CD14-positive monocyte (primary cell): ENCODE measurements around the gene SLC6A18. TPM values are rescaled to one million over a fixed set of nuclear protein-coding genes. Genes with fewer than 3 reads are reported as not detected.

ENCODE experiments used
- DNase-seq, 3 donors: peaks; one replicate each; pipeline ENCODE4 v3.0.0-alpha.2; 2011 to 2022
- H2AFZ ChIP-seq: 2 replicates; pipeline ENCODE4 v1.6.0; 2012; ENCODE audit warnings: mild to moderate bottlenecking, low read depth, low read length, inconsistent platforms; ENCODE audit not compliant: insufficient read depth, poor library complexity, severe bottlenecking
- H3K27ac ChIP-seq, 2 donors: 1 replicate in 1 of 2; 2 replicates in 1 of 2; pipeline ENCODE4 v1.5.1; 2012 to 2013; ENCODE audit warnings: low read length in 2 of 2, control low read depth in 1 of 2, inconsistent platforms in 1 of 2, low read depth in 1 of 2, mild to moderate bottlenecking in 1 of 2
- H3K27me3 ChIP-seq, 2 donors: one replicate each; pipeline versions ENCODE4 v1.6.0 to v1.6.1; 2011 to 2013; ENCODE audit warnings: low read length in 2 of 2; ENCODE audit not compliant: control insufficient read depth in 2 of 2, insufficient read depth in 2 of 2
- H3K36me3 ChIP-seq, 2 donors: replicated peaks in 1 of 2; 1 replicate in 1 of 2; 2 replicates in 1 of 2; pipeline versions ENCODE4 v1.5.1 to v1.6.1; 2012 to 2013; ENCODE audit warnings: low read length in 2 of 2, control low read depth in 1 of 2, inconsistent platforms in 1 of 2, mild to moderate bottlenecking in 1 of 2; ENCODE audit not compliant: insufficient read depth in 2 of 2, control insufficient read depth in 1 of 2
- H3K4me1 ChIP-seq, 2 donors: 1 replicate in 1 of 2; 2 replicates in 1 of 2; pipeline versions ENCODE4 v1.5.1 to v1.6.1; 2012 to 2013; ENCODE audit warnings: low read length in 2 of 2, control low read depth in 1 of 2, inconsistent platforms in 1 of 2, mild to moderate bottlenecking in 1 of 2, moderate library complexity in 1 of 2; ENCODE audit not compliant: insufficient read depth in 2 of 2, control insufficient read depth in 1 of 2
- H3K4me2 ChIP-seq: replicated peaks from 2 replicates; pipeline ENCODE3; 2012; ENCODE audit warnings: low read length, moderate library complexity, mild to moderate bottlenecking; ENCODE audit not compliant: poor library complexity, severe bottlenecking; ENCODE audit errors: extremely low read depth
- H3K4me3 ChIP-seq, 3 experiments: fragments of 200-600 bp in 1 of 3; sonication (generic) in 1 of 3; replicated peaks in 1 of 3; 1 replicate in 2 of 3; 2 replicates in 1 of 3; pipeline ENCODE4 v1.5.1; 2011 to 2013; ENCODE audit warnings: low read length in 3 of 3, mild to moderate bottlenecking in 3 of 3, control low read depth in 2 of 3, low read depth in 2 of 3, inconsistent platforms in 1 of 3, moderate library complexity in 1 of 3
- H3K79me2 ChIP-seq: 2 replicates; pipeline ENCODE4 v1.6.0; 2012; ENCODE audit warnings: mild to moderate bottlenecking, control low read depth, inconsistent platforms, low read length, moderate library complexity; ENCODE audit not compliant: insufficient read depth
- H3K9ac ChIP-seq: 2 replicates; pipeline ENCODE4 v1.6.0; 2017; ENCODE audit warnings: low read length, mild to moderate bottlenecking; ENCODE audit not compliant: insufficient read depth, poor library complexity, severe bottlenecking
- H3K9me3 ChIP-seq, 2 donors: replicated peaks in 1 of 2; 1 replicate in 1 of 2; 2 replicates in 1 of 2; pipeline versions ENCODE4 v1.5.1 to v1.6.1; 2012 to 2013; ENCODE audit warnings: low read length in 2 of 2, control low read depth in 1 of 2; ENCODE audit not compliant: control insufficient read depth in 1 of 2, insufficient read depth in 1 of 2
- H4K20me1 ChIP-seq: 2 replicates; pipeline ENCODE4 v1.6.0; 2012; ENCODE audit warnings: mild to moderate bottlenecking, low read length, control low read depth, moderate library complexity; ENCODE audit not compliant: insufficient read depth
- H3K27ac Mint-ChIP-seq, 7 donors: one replicate each; pipeline ENCODE4 v1.8.0; 2020; ENCODE audit warnings: mild to moderate bottlenecking in 7 of 7, mixed read lengths in 7 of 7, moderate library complexity in 6 of 7, inconsistent platforms in 2 of 7
- H3K27me3 Mint-ChIP-seq, 3 donors: one replicate each; pipeline ENCODE4 v1.8.0; 2021 to 2022; ENCODE audit warnings: low read depth in 3 of 3, mild to moderate bottlenecking in 3 of 3, mixed read lengths in 3 of 3, moderate library complexity in 3 of 3, inconsistent platforms in 1 of 3
- H3K36me3 Mint-ChIP-seq, 2 donors: one replicate each; pipeline ENCODE4 v1.8.0; 2020; ENCODE audit warnings: mixed read lengths in 2 of 2, inconsistent platforms in 1 of 2, mild to moderate bottlenecking in 1 of 2
- H3K4me1 Mint-ChIP-seq: one replicate; pipeline ENCODE4 v1.8.0; 2020; ENCODE audit warnings: mild to moderate bottlenecking, mixed read lengths
- H3K4me3 Mint-ChIP-seq, 2 donors: one replicate each; pipeline ENCODE4 v1.8.0; 2020; ENCODE audit warnings: mild to moderate bottlenecking in 2 of 2, mixed read lengths in 2 of 2, moderate library complexity in 1 of 2
- H3K9me3 Mint-ChIP-seq, 7 donors: one replicate each; pipeline ENCODE4 v1.8.0; 2020 to 2022; ENCODE audit warnings: mixed read lengths in 7 of 7, mild to moderate bottlenecking in 6 of 7, moderate library complexity in 6 of 7, inconsistent platforms in 2 of 7
- WGBS: methylation state at CpG from one replicate; pipeline ENCODE4 v1.1.5; 2013; ENCODE audit warnings: missing lambda C conversion rate; ENCODE audit not compliant: insufficient coverage; 5-methylcytosine and 5-hydroxymethylcytosine counted together
- intact Hi-C, 2 donors: fragments of 100-400 bp; cut with micrococcal nuclease; formaldehyde crosslinking; loops; one replicate each; pipeline versions ENCODE4 v1.15.0 to v1.15.1; 2023
- polyA plus RNA-seq, 3 donors: library from polyadenylated mRNA; depleted of rRNA in 1 of 3; unstranded in 2 of 3; stranded (reverse) in 1 of 3; fragments of 300-500 nt in 2 of 3; fragments of >200 nt in 1 of 3; fragmentation: Illumina TruSeq in 2 of 3; gene quantifications; 1 replicate in 2 of 3; 2 replicates in 1 of 3; pipeline ENCODE4 v1.2.3, GENCODE V29; 2012 to 2021
- TF ChIP-seq, protein P1 (sequence below): fragments of 200-600 bp; IDR thresholded peaks from one replicate; pipeline ENCODE4 v1.8.0; 2022; ENCODE audit warnings: antibody characterized with exemption, mild to moderate bottlenecking

Gene SLC6A18
- polyA plus RNA-seq, 3 donors, result not detected

DNA sequence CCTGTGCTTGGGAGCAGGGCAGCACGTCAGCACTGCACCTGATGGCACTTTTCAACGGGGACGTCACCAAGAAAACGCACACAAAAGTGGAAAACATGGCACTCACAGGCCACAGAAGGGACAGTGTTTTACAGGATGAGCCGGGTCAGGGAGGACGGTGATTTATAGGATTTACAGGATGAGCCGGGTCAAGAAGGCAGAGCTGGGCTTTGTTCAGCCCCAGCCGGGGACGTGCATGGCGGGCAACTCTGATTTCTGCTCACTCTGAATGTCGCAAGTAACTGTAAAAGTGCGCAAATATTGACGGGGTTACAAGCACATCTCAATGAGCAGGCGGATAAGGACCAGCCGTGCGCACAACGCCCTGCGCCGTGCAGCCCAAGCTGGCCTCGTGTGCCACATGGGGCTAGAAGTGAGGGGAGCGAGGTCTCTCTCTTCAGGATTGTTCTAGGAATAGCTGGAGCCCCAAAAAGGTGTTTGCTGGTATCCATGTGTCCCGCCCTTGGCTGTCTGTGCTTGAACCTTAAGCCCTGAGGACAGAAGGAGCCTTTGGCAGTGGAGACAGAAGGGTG, 16.4 kb downstream of the SLC6A18 start:
- no peak overlapping the region for H2AFZ ChIP-seq
- no peaks in the 10 kb centered on the region for H3K36me3 ChIP-seq
- H3K27me3 Mint-ChIP-seq, result peaks cover 2 to 19% (median 8%) of the 10 kb centered on the region in 3 donors
- no peaks in the 10 kb centered on the region for H3K79me2 ChIP-seq
- H3K27ac Mint-ChIP-seq, result no peak overlapping the region
- no peak overlapping the region for H3K4me3 ChIP-seq
- TF ChIP-seq, protein P1, sequence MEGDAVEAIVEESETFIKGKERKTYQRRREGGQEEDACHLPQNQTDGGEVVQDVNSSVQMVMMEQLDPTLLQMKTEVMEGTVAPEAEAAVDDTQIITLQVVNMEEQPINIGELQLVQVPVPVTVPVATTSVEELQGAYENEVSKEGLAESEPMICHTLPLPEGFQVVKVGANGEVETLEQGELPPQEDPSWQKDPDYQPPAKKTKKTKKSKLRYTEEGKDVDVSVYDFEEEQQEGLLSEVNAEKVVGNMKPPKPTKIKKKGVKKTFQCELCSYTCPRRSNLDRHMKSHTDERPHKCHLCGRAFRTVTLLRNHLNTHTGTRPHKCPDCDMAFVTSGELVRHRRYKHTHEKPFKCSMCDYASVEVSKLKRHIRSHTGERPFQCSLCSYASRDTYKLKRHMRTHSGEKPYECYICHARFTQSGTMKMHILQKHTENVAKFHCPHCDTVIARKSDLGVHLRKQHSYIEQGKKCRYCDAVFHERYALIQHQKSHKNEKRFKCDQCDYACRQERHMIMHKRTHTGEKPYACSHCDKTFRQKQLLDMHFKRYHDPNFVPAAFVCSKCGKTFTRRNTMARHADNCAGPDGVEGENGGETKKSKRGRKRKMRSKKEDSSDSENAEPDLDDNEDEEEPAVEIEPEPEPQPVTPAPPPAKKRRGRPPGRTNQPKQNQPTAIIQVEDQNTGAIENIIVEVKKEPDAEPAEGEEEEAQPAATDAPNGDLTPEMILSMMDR, result no peak
- no peaks in the 10 kb centered on the region for H3K36me3 Mint-ChIP-seq
- no peak overlapping the region for H3K9ac ChIP-seq
- H3K4me1 Mint-ChIP-seq, result no peaks in the 10 kb centered on the region
- H3K4me1 ChIP-seq, result no peaks in the 10 kb centered on the region
- intact Hi-C loops, result no loop called here
- H3K27me3 ChIP-seq, result peaks cover 0 to 5% of the 10 kb centered on the region in 2 donors
- no peaks in the 10 kb centered on the region for H4K20me1 ChIP-seq
- 92% methylated on average over 20 of the region's 22 CpGs for WGBS
- no peak overlapping the region for H3K27ac ChIP-seq
- DNase-seq, result no peak
- no peak overlapping the region for H3K4me2 ChIP-seq
- no peak overlapping the region for H3K4me3 Mint-ChIP-seq
- H3K9me3 Mint-ChIP-seq, result peaks cover 0 to 8% (median 3%) of the 10 kb centered on the region in 7 donors
- H3K9me3 ChIP-seq, result peaks cover 1 to 2% of the 10 kb centered on the region in 2 donors

DNA sequence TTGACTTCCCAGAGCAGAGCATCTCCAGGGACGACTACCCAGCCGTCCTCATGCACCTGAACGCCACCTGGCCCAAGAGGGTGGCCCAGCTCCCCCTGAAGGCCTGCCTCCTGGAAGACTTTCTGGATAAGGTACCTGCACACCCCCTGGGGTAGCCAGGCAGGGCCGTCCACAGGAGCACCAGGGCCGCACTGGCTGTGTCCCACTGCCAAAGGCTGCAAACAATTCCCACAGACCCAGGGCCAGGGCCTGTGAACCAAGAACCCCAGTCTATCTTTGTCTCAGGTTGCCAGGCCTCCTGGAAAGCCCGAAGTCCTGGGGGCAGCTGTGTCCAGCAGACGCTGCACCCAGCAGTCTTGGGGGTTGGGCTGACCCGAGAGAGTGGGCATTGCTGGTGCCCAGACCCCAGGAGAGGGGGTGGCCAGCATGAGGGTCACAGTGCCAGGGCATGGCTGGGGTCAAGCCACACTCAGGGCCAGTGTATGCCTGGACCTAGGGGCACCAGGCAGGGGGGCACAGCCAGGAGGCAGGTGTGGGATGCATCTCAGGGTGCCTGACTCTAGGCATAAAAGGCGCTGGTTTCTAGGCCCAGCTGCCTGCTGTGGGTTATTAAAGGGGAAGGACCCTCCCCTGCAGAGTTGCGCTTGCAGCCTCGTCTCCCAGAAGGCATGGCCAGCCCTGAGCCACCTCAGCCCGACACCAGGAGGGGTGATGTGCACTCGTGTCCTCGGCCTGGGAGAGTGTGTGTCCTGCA, 17.7 kb downstream of the SLC6A18 start:
- no peaks in the 10 kb centered on the region for H3K36me3 ChIP-seq
- no peak overlapping the region for H3K4me2 ChIP-seq
- H2AFZ ChIP-seq, result no peak overlapping the region
- Mint-ChIP-seq H3K27me3 (peaks cover 2 to 23% (median 4%) of the 10 kb centered on the region in 3 donors), H3K4me3 (no peak overlapping the region), H3K4me1 (no peaks in the 10 kb centered on the region), H3K27ac (no peak overlapping the region), H3K9me3 (peaks cover 0 to 2% (median 0%) of the 10 kb centered on the region in 7 donors), H3K36me3 (no peaks in the 10 kb centered on the region)
- TF ChIP-seq, protein P1, result no peak
- peaks cover 0 to 14% of the 10 kb centered on the region in 2 donors for H3K27me3 ChIP-seq
- no peak for DNase-seq
- H3K27ac ChIP-seq, result no peak overlapping the region
- no peaks in the 10 kb centered on the region for H3K9me3 ChIP-seq
- no peak overlapping the region for H3K9ac ChIP-seq
- no peaks in the 10 kb centered on the region for H4K20me1 ChIP-seq
- H3K79me2 ChIP-seq, result no peaks in the 10 kb centered on the region
- no peak overlapping the region for H3K4me3 ChIP-seq
- 89% methylated on average over 11 of the region's 14 CpGs for WGBS
- intact Hi-C loops, result no loop called here
- H3K4me1 ChIP-seq, result no peaks in the 10 kb centered on the region
